Measurements from ENCODE around the gene SLC8A3.

The SLC8A3 gene

GRCh38 chr14:70096866-70097265, 91.9 kb downstream of the SLC8A3 start:
- WGBS (ENCODE audit: extremely low coverage, insufficient coverage, insufficient read length): no CpG with 5 or more reads among the region's 4 CpGs
- H4K91ac ChIP-seq (ENCODE audit: low read depth, low read length): no peak overlapping the region
- H3K23ac ChIP-seq (ENCODE audit: low read length): no peak overlapping the region
- no peaks in the 10 kb centered on the region for H3K4me1 ChIP-seq (ENCODE audit: control insufficient read depth in 1 of 2, insufficient read depth in 2 of 2, low read length in 2 of 2)
- DNase-seq: peak in 1 of 2 donors; percentile 17
- H3K14ac ChIP-seq (ENCODE audit: low read length): no peak overlapping the region
- no peak overlapping the region for H4K8ac ChIP-seq (ENCODE audit: low read depth, low read length)
- H3K36me3 ChIP-seq (ENCODE audit: control insufficient read depth in 1 of 2, insufficient read depth in 2 of 2, low read length in 2 of 2): no peaks in the 10 kb centered on the region
- H3K9ac ChIP-seq (ENCODE audit: low read length): no peak overlapping the region
- H4K12ac ChIP-seq (ENCODE audit: low read depth, low read length): no peak overlapping the region
- H2AFZ ChIP-seq (ENCODE audit: insufficient read depth, low read length, poor library complexity): no peak overlapping the region
- H2BK5ac ChIP-seq (ENCODE audit: low read depth, low read length, poor library complexity): no peak overlapping the region
- no peak overlapping the region for H2AK5ac ChIP-seq (ENCODE audit: low read length)
- no peaks in the 10 kb centered on the region for H3K27me3 ChIP-seq (ENCODE audit: insufficient read depth, low read length)
- H3K79me1 ChIP-seq (ENCODE audit: low read length): no peaks in the 10 kb centered on the region
- no peaks in the 10 kb centered on the region for H3K79me2 ChIP-seq (ENCODE audit: control insufficient read depth, insufficient read depth, low read length, poor library complexity)
- H2BK12ac ChIP-seq (ENCODE audit: low read length): no peak overlapping the region
- H2BK120ac ChIP-seq (ENCODE audit: insufficient read depth, low read length, poor library complexity): no peak overlapping the region
- no peak overlapping the region for H3K4me2 ChIP-seq (ENCODE audit: low read length)
- no peaks in the 10 kb centered on the region for H3K9me3 ChIP-seq (ENCODE audit: insufficient read depth, low read depth, low read length)
- H3K18ac ChIP-seq (ENCODE audit: low read length): no peak overlapping the region
- H3K4ac ChIP-seq (ENCODE audit: low read depth, low read length): no peak overlapping the region
- no peak overlapping the region for H3K4me3 ChIP-seq (ENCODE audit: low read depth, low read length)
- H3K27ac ChIP-seq (ENCODE audit: low read depth, low read length): no peak overlapping the region

- Histone ChIP-seq H4K12ac (ENCODE audit: low read depth, low read length) (no peak overlapping the region), H2BK12ac (ENCODE audit: low read length) (no peak overlapping the region), H3K9me3 (ENCODE audit: insufficient read depth, low read depth, low read length) (no peaks in the 10 kb centered on the region), H3K9ac (ENCODE audit: low read length) (no peak overlapping the region), H2BK120ac (ENCODE audit: insufficient read depth, low read length, poor library complexity) (no peak overlapping the region), H3K27ac (ENCODE audit: low read depth, low read length) (no peak overlapping the region), H3K4ac (ENCODE audit: low read depth, low read length) (no peak overlapping the region), H3K4me3 (ENCODE audit: low read depth, low read length) (no peak overlapping the region), H3K79me1 (ENCODE audit: low read length) (no peaks in the 10 kb centered on the region), H3K4me1 (ENCODE audit: control insufficient read depth in 1 of 2, insufficient read depth in 2 of 2, low read length in 2 of 2) (no peaks in the 10 kb centered on the region), H3K36me3 (ENCODE audit: control insufficient read depth in 1 of 2, insufficient read depth in 2 of 2, low read length in 2 of 2) (no peaks in the 10 kb centered on the region), H3K14ac (ENCODE audit: low read length) (no peak overlapping the region), H3K27me3 (ENCODE audit: insufficient read depth, low read length) (no peaks in the 10 kb centered on the region), H3K79me2 (ENCODE audit: control insufficient read depth, insufficient read depth, low read length, poor library complexity) (no peaks in the 10 kb centered on the region), H3K4me2 (ENCODE audit: low read length) (no peak overlapping the region), H2AFZ (ENCODE audit: insufficient read depth, low read length, poor library complexity) (no peak overlapping the region), H2BK5ac (ENCODE audit: low read depth, low read length, poor library complexity) (no peak overlapping the region), H3K23ac (ENCODE audit: low read length) (no peak overlapping the region), H4K8ac (ENCODE audit: low read depth, low read length) (no peak overlapping the region), H4K91ac (ENCODE audit: low read depth, low read length) (no peak overlapping the region), H3K18ac (ENCODE audit: low read length) (no peak overlapping the region), H2AK5ac (ENCODE audit: low read length) (no peak overlapping the region)
- no CpG with 5 or more reads among the region's 1 CpG for WGBS (ENCODE audit: extremely low coverage, insufficient coverage, insufficient read length)
- no peak for DNase-seq
Observed at GRCh38 chr14:70094631-70095030, 94.1 kb downstream of the SLC8A3 start.

GRCh38 chr14:70094106-70094505, 94.6 kb downstream of the SLC8A3 start:
- no CpG with 5 or more reads among the region's 3 CpGs for whole genome bisulfite sequencing (ENCODE audit: extremely low coverage, insufficient coverage, insufficient read length)
- Histone ChIP-seq H2BK5ac (ENCODE audit: low read depth, low read length, poor library complexity) (no peak overlapping the region), H3K9ac (ENCODE audit: low read length) (no peak overlapping the region), H3K14ac (ENCODE audit: low read length) (no peak overlapping the region), H3K4me1 (ENCODE audit: control insufficient read depth in 1 of 2, insufficient read depth in 2 of 2, low read length in 2 of 2) (no peaks in the 10 kb centered on the region), H3K18ac (ENCODE audit: low read length) (no peak overlapping the region), H2AFZ (ENCODE audit: insufficient read depth, low read length, poor library complexity) (no peak overlapping the region), H2AK5ac (ENCODE audit: low read length) (no peak overlapping the region), H3K79me1 (ENCODE audit: low read length) (no peaks in the 10 kb centered on the region), H3K4ac (ENCODE audit: low read depth, low read length) (no peak overlapping the region), H4K91ac (ENCODE audit: low read depth, low read length) (no peak overlapping the region), H2BK12ac (ENCODE audit: low read length) (no peak overlapping the region), H3K79me2 (ENCODE audit: control insufficient read depth, insufficient read depth, low read length, poor library complexity) (no peaks in the 10 kb centered on the region), H4K12ac (ENCODE audit: low read depth, low read length) (no peak overlapping the region), H3K4me3 (ENCODE audit: low read depth, low read length) (no peak overlapping the region), H3K4me2 (ENCODE audit: low read length) (no peak overlapping the region), H3K27ac (ENCODE audit: low read depth, low read length) (no peak overlapping the region), H2BK120ac (ENCODE audit: insufficient read depth, low read length, poor library complexity) (no peak overlapping the region), H3K9me3 (ENCODE audit: insufficient read depth, low read depth, low read length) (no peaks in the 10 kb centered on the region), H4K8ac (ENCODE audit: low read depth, low read length) (no peak overlapping the region), H3K27me3 (ENCODE audit: insufficient read depth, low read length) (no peaks in the 10 kb centered on the region), H3K36me3 (ENCODE audit: control insufficient read depth in 1 of 2, insufficient read depth in 2 of 2, low read length in 2 of 2) (no peaks in the 10 kb centered on the region), H3K23ac (ENCODE audit: low read length) (no peak overlapping the region)
- no peak for DNase-seq

- Histone ChIP-seq H3K9me3 (ENCODE audit: insufficient read depth, low read depth, low read length) (no peaks in the 10 kb centered on the region), H2BK12ac (ENCODE audit: low read length) (no peak overlapping the region), H3K27me3 (ENCODE audit: insufficient read depth, low read length) (no peaks in the 10 kb centered on the region), H4K12ac (ENCODE audit: low read depth, low read length) (no peak overlapping the region), H3K4me1 (ENCODE audit: control insufficient read depth in 1 of 2, insufficient read depth in 2 of 2, low read length in 2 of 2) (no peaks in the 10 kb centered on the region), H4K91ac (ENCODE audit: low read depth, low read length) (no peak overlapping the region), H3K4ac (ENCODE audit: low read depth, low read length) (no peak overlapping the region), H3K4me3 (ENCODE audit: low read depth, low read length) (no peak overlapping the region), H3K27ac (ENCODE audit: low read depth, low read length) (no peak overlapping the region), H3K79me2 (ENCODE audit: control insufficient read depth, insufficient read depth, low read length, poor library complexity) (no peaks in the 10 kb centered on the region), H2BK120ac (ENCODE audit: insufficient read depth, low read length, poor library complexity) (no peak overlapping the region), H3K9ac (ENCODE audit: low read length) (no peak overlapping the region), H2AK5ac (ENCODE audit: low read length) (no peak overlapping the region), H3K36me3 (ENCODE audit: control insufficient read depth in 1 of 2, insufficient read depth in 2 of 2, low read length in 2 of 2) (no peaks in the 10 kb centered on the region), H3K14ac (ENCODE audit: low read length) (no peak overlapping the region), H3K79me1 (ENCODE audit: low read length) (no peaks in the 10 kb centered on the region), H3K23ac (ENCODE audit: low read length) (no peak overlapping the region), H3K18ac (ENCODE audit: low read length) (no peak overlapping the region), H2BK5ac (ENCODE audit: low read depth, low read length, poor library complexity) (no peak overlapping the region), H2AFZ (ENCODE audit: insufficient read depth, low read length, poor library complexity) (no peak overlapping the region), H4K8ac (ENCODE audit: low read depth, low read length) (no peak overlapping the region), H3K4me2 (ENCODE audit: low read length) (no peak overlapping the region)
- no peak for DNase-seq
- no CpG with 5 or more reads among the region's 2 CpGs for WGBS (ENCODE audit: extremely low coverage, insufficient coverage, insufficient read length)
Observed at GRCh38 chr14:70093156-70093555, 95.6 kb downstream of the SLC8A3 start.
